HepG2 (cell line): ENCODE results near the gene GPER1.

Experiments used
- CBFB ChIP-seq: sonication (generic); formaldehyde crosslinking; IDR thresholded peaks from 2 replicates; pipeline ENCODE4 v1.4.0; 2020; ENCODE audit warnings: missing genetic modification reagents
- SAFB2 ChIP-seq: sonication (generic); formaldehyde crosslinking; IDR thresholded peaks from 2 replicates; pipeline ENCODE4 v1.5.1; 2020; ENCODE audit warnings: missing genetic modification reagents, low read depth, mild to moderate bottlenecking, borderline replicate concordance

- TF ChIP-seq SAFB2 (CRISPR knock-in tag) (no peak), CBFB (CRISPR knock-in tag) (no peak)
Measured at GRCh38 chr7:1041551-1042491, 46.1 kb upstream of the GPER1 start.
